K562 (cell line): ENCODE measurements around the gene GCDH. TPM values are rescaled to one million over a fixed set of nuclear protein-coding genes. Genes with fewer than 3 reads are reported as not detected.

Experiments used
- HCFC1 ChIP-seq: IDR thresholded peaks from 2 replicates; pipeline ENCODE4 v1.6.1; 2012; ENCODE audit warnings: low read depth, low read length, improper control_type of control experiment
- L3MBTL2 ChIP-seq: fragments of 450-650 bp; IDR thresholded peaks from 2 replicates; pipeline ENCODE4 v1.6.1; 2016; ENCODE audit warnings: mild to moderate bottlenecking, moderate library complexity
- NCOA2 ChIP-seq, 2 experiments: fragments of 450-650 bp; IDR thresholded peaks; 2 replicates each; pipeline ENCODE4 v1.6.1; 2018; ENCODE audit warnings: mild to moderate bottlenecking in 2 of 2, moderate library complexity in 1 of 2; ENCODE audit not compliant: partially characterized antibody in 2 of 2
- TAF1 ChIP-seq: IDR thresholded peaks from 2 replicates; pipeline ENCODE4 v1.6.1; 2011; ENCODE audit warnings: mild to moderate bottlenecking, low read length, moderate library complexity; ENCODE audit not compliant: insufficient read depth, control insufficient read depth, severe bottlenecking; ENCODE audit errors: extremely low read depth
- TAF7 ChIP-seq: fragments of 450-650 bp; IDR thresholded peaks from 2 replicates; pipeline ENCODE4 v1.6.1; 2016; ENCODE audit warnings: missing genetic modification characterization, missing compliant biosample characterization
- ZNF24 ChIP-seq: fragments of 450-650 bp; IDR thresholded peaks from 2 replicates; pipeline ENCODE4 v1.6.1; 2016
- polyA plus RNA-seq, 8 experiments: library from polyadenylated mRNA; depleted of rRNA in 4 of 8; stranded (reverse) in 5 of 8; unstranded in 3 of 8; fragments of >200 nt; fragmentation: Nextera tagmentation in 2 of 8; fragmentation: Illumina TruSeq in 1 of 8; extraction: Ambion mirVana in 2 of 8; extraction: Trizol in 1 of 8; gene quantifications; 2 replicates each; pipeline versions ENCODE4 v1.2.1 to v1.2.3, GENCODE V29; 2011 to 2014; ENCODE audit warnings: inconsistent platforms in 1 of 8, missing spikeins in 1 of 8
- total RNA-seq, 7 experiments: library from RNA; depleted of rRNA in 6 of 7; stranded (reverse); fragments of >200 nt in 6 of 7; fragmentation: Illumina TruSeq in 2 of 7; extraction: Trizol in 2 of 7; gene quantifications; 2 replicates each; pipeline versions ENCODE4 v1.2.1 to v1.2.3, GENCODE V29; 2011 to 2021; ENCODE audit warnings: low replicate concordance in 1 of 7
- TF ChIP-seq, protein P1 (sequence below): fragments of 250-450 bp; sonication (Bioruptor Pico); IDR thresholded peaks from 2 replicates; pipeline ENCODE4 v1.5.0; 2020; ENCODE audit warnings: mild to moderate bottlenecking
- TF ChIP-seq, protein P2 (sequence below): sonication (generic); formaldehyde crosslinking; IDR thresholded peaks from 2 replicates; pipeline ENCODE4 v1.8.0; 2022; ENCODE audit warnings: missing genetic modification reagents, mild to moderate bottlenecking, borderline replicate concordance
- TF ChIP-seq, protein P3 (sequence below), 2 experiments: fragments of 450-650 bp in 1 of 2; IDR thresholded peaks; 2 replicates each; pipeline ENCODE4 v1.6.1; 2011 to 2017; ENCODE audit warnings: low read depth in 2 of 2, antibody characterized with exemption in 1 of 2, borderline replicate concordance in 1 of 2, low read length in 1 of 2, mild to moderate bottlenecking in 1 of 2, mixed read lengths in 1 of 2; ENCODE audit not compliant: control insufficient read depth in 1 of 2
- TF ChIP-seq, protein P4 (sequence below): fragments of 450-650 bp; formaldehyde crosslinking; IDR thresholded peaks from 2 replicates; pipeline ENCODE4 v1.4.0; 2022; ENCODE audit warnings: missing genetic modification characterization
- TF ChIP-seq, protein P5 (sequence below): IDR thresholded peaks from 2 replicates; pipeline ENCODE4 v1.6.1; 2012; ENCODE audit warnings: low read depth, low read length, improper control_type of control experiment, borderline replicate concordance
- TF ChIP-seq, protein P6 (sequence below), 2 experiments: IDR thresholded peaks; 2 replicates each; pipeline ENCODE4 v1.6.1; 2011; ENCODE audit warnings: borderline replicate concordance in 1 of 2, control low read depth in 1 of 2, low read depth in 1 of 2, low read length in 1 of 2, mild to moderate bottlenecking in 1 of 2, mixed read lengths in 1 of 2, moderate library complexity in 1 of 2; ENCODE audit not compliant: insufficient read depth in 1 of 2, insufficient read length in 1 of 2, poor library complexity in 1 of 2, severe bottlenecking in 1 of 2; ENCODE audit errors: extremely low read depth in 1 of 2

The GCDH gene
- total and polyA plus RNA-seq, 9 of the 15 experiments (the other 6 are each of a cell fraction or from before 2014, with no cell fraction given): 2.9 to 50.8 (median 19.1) TPM

DNA sequence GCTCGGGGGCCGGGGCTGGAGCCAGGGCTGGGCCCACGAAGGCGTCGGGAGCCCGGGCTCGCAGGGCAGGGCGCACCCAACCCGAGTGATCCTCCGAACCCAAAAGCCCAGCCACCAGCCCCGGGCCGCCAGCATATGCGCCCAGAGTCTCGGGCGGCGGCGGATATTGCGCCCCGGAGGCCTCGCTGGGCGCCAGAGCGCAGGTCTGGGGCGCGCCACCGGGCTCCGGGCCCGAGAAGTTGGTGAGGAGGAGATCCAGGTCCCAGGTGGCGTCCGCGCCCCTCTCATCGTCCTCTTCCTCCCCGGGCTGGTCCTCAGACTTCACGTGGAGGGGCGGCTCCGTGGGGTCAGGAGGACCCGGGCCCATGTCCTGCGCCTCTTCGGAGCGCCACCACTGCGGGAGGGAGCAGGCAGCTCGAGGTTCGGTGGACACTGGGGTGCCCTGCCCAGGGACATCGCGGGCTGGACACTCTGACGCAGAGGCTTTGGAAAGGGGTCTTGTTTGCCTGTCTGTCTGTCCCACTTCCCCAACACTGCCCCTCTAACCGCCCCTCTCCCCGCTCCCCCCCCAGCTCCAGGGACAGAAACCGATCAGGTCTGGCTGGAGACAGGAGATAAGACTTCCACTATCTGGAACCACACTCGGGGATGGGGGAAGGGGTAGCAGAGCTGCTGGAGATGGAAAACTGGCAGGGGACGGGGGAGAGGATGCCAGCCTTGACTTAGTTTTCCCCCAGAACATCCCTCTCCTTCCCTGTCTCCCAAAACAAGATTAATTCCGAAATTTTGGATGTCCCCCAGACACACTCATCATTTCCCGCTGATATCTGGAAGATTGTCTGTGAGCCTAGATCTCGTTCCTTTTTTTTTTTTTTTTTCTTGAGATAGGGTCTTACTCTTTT is 5.0 kb upstream of the GCDH start (continued):
- TF ChIP-seq, protein P1, sequence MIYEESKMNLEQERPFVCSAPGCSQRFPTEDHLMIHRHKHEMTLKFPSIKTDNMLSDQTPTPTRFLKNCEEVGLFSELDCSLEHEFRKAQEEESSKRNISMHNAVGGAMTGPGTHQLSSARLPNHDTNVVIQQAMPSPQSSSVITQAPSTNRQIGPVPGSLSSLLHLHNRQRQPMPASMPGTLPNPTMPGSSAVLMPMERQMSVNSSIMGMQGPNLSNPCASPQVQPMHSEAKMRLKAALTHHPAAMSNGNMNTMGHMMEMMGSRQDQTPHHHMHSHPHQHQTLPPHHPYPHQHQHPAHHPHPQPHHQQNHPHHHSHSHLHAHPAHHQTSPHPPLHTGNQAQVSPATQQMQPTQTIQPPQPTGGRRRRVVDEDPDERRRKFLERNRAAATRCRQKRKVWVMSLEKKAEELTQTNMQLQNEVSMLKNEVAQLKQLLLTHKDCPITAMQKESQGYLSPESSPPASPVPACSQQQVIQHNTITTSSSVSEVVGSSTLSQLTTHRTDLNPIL (CRISPR knock-in tag): no peak
- TF ChIP-seq, protein P2, sequence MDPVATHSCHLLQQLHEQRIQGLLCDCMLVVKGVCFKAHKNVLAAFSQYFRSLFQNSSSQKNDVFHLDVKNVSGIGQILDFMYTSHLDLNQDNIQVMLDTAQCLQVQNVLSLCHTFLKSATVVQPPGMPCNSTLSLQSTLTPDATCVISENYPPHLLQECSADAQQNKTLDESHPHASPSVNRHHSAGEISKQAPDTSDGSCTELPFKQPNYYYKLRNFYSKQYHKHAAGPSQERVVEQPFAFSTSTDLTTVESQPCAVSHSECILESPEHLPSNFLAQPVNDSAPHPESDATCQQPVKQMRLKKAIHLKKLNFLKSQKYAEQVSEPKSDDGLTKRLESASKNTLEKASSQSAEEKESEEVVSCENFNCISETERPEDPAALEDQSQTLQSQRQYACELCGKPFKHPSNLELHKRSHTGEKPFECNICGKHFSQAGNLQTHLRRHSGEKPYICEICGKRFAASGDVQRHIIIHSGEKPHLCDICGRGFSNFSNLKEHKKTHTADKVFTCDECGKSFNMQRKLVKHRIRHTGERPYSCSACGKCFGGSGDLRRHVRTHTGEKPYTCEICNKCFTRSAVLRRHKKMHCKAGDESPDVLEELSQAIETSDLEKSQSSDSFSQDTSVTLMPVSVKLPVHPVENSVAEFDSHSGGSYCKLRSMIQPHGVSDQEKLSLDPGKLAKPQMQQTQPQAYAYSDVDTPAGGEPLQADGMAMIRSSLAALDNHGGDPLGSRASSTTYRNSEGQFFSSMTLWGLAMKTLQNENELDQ (CRISPR knock-in tag): no peak
- TF ChIP-seq TAF7 (tag) (no peak), HCFC1 (no peak), ZNF24 (no peak), L3MBTL2 (no peak), NCOA2 (IDR thresholded peaks at IDR 0.05; ENCODE audit: partially characterized antibody in 2 of 2) (no peak), TAF1 (peak; percentile 60)
- TF ChIP-seq, protein P3, sequence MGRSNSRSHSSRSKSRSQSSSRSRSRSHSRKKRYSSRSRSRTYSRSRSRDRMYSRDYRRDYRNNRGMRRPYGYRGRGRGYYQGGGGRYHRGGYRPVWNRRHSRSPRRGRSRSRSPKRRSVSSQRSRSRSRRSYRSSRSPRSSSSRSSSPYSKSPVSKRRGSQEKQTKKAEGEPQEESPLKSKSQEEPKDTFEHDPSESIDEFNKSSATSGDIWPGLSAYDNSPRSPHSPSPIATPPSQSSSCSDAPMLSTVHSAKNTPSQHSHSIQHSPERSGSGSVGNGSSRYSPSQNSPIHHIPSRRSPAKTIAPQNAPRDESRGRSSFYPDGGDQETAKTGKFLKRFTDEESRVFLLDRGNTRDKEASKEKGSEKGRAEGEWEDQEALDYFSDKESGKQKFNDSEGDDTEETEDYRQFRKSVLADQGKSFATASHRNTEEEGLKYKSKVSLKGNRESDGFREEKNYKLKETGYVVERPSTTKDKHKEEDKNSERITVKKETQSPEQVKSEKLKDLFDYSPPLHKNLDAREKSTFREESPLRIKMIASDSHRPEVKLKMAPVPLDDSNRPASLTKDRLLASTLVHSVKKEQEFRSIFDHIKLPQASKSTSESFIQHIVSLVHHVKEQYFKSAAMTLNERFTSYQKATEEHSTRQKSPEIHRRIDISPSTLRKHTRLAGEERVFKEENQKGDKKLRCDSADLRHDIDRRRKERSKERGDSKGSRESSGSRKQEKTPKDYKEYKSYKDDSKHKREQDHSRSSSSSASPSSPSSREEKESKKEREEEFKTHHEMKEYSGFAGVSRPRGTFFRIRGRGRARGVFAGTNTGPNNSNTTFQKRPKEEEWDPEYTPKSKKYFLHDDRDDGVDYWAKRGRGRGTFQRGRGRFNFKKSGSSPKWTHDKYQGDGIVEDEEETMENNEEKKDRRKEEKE (IDR thresholded peaks at IDR 0.05; ENCODE audit: borderline replicate concordance in 1 of 2, control insufficient read depth in 1 of 2, low read depth in 2 of 2, low read length in 1 of 2): 0 out of 4 replicates have a peak, but pooled peaks of 1 of the 2 experiments have one; percentile 36
- TF ChIP-seq, protein P4, sequence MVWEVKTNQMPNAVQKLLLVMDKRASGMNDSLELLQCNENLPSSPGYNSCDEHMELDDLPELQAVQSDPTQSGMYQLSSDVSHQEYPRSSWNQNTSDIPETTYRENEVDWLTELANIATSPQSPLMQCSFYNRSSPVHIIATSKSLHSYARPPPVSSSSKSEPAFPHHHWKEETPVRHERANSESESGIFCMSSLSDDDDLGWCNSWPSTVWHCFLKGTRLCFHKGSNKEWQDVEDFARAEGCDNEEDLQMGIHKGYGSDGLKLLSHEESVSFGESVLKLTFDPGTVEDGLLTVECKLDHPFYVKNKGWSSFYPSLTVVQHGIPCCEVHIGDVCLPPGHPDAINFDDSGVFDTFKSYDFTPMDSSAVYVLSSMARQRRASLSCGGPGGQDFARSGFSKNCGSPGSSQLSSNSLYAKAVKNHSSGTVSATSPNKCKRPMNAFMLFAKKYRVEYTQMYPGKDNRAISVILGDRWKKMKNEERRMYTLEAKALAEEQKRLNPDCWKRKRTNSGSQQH (CRISPR knock-in tag): no peak
- TF ChIP-seq, protein P5, sequence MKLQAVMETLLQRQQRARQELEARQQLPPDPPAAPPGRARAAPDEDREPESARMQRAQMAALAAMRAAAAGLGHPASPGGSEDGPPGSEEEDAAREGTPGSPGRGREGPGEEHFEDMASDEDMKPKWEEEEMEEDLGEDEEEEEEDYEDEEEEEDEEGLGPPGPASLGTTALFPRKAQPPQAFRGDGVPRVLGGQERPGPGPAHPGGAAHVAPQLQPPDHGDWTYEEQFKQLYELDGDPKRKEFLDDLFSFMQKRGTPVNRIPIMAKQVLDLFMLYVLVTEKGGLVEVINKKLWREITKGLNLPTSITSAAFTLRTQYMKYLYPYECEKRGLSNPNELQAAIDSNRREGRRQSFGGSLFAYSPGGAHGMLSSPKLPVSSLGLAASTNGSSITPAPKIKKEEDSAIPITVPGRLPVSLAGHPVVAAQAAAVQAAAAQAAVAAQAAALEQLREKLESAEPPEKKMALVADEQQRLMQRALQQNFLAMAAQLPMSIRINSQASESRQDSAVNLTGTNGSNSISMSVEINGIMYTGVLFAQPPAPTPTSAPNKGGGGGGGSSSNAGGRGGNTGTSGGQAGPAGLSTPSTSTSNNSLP: no peak
- TF ChIP-seq, protein P6, sequence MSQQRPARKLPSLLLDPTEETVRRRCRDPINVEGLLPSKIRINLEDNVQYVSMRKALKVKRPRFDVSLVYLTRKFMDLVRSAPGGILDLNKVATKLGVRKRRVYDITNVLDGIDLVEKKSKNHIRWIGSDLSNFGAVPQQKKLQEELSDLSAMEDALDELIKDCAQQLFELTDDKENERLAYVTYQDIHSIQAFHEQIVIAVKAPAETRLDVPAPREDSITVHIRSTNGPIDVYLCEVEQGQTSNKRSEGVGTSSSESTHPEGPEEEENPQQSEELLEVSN (IDR thresholded peaks at IDR 0.05; ENCODE audit: borderline replicate concordance in 1 of 2, extremely low read depth in 1 of 2, insufficient read depth in 1 of 2, insufficient read length in 1 of 2, low read depth in 1 of 2, low read length in 1 of 2, poor library complexity in 1 of 2, severe bottlenecking in 1 of 2): peak in 1 of 2 experiments; percentile 11
